ENCODE measurements around the gene NHSL2.

The NHSL2 gene

DNA sequence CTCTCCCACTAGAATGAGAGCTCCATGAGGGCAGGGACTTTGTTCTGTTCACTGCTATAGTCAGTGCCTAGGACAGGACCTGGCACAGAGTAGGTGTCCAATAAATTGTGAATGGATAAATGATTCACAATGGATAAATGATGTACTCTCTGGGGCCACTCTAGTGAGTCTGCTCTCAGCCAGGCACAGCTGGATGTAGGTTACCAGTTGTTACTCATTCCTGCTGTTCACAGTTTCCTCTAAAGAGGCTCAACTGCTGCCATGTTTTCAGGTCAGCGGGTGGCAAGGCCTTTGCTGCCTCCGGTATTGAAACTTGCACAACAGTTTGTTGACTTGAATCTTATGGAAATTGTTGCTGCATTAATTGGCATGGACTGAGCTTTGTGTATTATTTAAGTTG is 99.1 kb downstream of the NHSL2 start:
- DNase-seq (ENCODE audit: extremely low read depth, low read depth), result no peak
- TF ChIP-seq CTCF (IDR thresholded peaks at IDR 0.05; ENCODE audit: low read depth, low read length, missing control alignments), result no peak
- no peak overlapping the region for H3K4me3 ChIP-seq (replicated peaks; ENCODE audit: low read depth, low read length)

DNA sequence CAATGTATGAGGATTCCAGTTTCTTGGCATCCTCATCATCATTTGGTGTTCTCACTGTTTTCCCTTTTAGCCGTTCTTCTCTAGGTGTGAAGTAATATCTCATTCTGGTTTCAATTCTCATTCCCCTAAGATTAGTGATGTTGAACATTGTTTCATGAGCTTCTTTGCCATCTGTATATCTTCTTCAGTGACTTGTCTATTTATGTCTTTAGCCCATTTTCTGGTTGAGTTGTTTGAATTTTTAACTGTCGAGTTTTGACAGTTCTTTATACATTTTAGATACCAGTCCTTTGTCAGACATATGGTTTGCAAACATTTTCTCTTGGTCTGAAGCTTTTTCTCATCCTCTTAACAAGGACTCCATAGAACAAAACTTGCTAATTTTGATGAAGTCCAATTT is 101.1 kb downstream of the NHSL2 start:
- DNase-seq (ENCODE audit: extremely low read depth, low read depth), result no peak
- no peak overlapping the region for H3K4me3 ChIP-seq (replicated peaks; ENCODE audit: low read depth, low read length)
- TF ChIP-seq CTCF (IDR thresholded peaks at IDR 0.05; ENCODE audit: low read depth, low read length, missing control alignments), result no peak

DNA sequence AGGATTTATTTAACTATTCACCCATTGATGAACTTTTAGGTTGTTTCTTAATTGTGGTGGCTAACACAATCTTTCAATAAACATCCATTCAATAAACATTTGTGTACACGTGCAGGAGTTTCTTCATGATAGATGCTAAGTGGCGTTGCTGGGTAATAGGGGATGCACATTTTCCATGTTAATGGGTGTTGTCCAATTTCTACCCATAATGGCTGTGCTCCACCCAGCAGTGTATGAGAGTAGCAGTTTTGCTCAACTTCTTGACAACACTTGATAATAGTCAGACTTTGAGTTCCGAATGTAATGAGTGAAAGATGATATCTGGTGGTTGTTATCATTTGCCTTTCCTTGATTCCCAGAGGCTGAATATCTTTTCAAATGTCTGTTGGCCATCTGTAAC is 104.7 kb downstream of the NHSL2 start:
- DNase-seq (ENCODE audit: extremely low read depth, low read depth), result no peak
- no peak for TF ChIP-seq CTCF (IDR thresholded peaks at IDR 0.05; ENCODE audit: low read depth, low read length, missing control alignments)
- H3K4me3 ChIP-seq (replicated peaks; ENCODE audit: low read depth, low read length), result no peak overlapping the region

DNA sequence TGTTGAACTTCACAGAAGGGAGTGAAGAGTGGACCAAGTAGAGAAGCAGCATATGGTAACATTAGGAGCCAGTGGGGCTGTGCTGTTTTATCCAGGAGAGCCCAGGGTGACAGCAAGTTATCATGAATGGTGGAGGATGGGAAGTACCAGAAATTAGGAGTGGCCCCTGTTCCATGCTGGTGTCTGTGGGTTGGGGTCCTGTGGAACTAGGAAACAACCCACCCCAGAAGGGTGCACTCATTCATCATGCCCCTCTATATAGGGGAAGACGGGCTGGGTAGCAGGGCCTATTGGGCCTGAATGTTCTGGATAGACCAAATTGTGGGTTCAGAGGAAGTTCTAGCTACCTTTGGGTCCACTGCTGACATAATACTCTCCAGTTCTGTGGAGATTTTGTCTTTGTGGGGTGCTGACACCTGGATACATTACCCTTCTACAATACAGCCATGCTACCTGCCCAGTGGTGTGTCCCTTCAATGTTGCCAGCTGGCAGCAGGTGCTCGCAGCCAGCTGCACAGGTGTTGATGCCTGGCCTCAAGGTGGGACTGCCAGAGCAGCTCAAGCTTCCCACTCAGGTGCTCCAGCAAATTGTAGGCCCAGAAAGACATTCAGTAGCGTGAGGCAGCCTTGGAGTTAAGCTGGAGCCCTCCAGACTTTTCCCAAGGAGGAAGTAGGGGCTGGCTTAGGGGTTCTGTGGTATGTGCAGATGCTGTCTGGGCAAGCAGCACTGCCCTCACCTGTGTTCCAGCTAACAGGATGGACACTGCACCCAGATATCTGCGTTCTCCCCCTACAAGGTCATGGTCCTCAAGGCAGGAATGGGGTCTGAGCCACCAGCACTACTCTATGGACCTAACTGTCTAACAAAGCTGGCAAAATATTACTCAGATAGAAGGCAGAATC is 106.5 kb downstream of the NHSL2 start:
- DNase-seq (ENCODE audit: extremely low read depth, low read depth), result no peak
- TF ChIP-seq CTCF (IDR thresholded peaks at IDR 0.05; ENCODE audit: low read depth, low read length, missing control alignments), result no peak
- no peak overlapping the region for H3K4me3 ChIP-seq (replicated peaks; ENCODE audit: low read depth, low read length)

- TF ChIP-seq CTCF (IDR thresholded peaks at IDR 0.05; ENCODE audit: low read depth, low read length, missing control alignments), result peak; percentile 41
- no peak for DNase-seq (ENCODE audit: extremely low read depth, low read depth)
- H3K4me3 ChIP-seq (replicated peaks; ENCODE audit: low read depth, low read length), result no peak overlapping the region
These were observed 107.8 kb downstream of the NHSL2 start for GRCh38 chrX:72018277-72019112.

GRCh38 chrX:72019487-72019886 is 108.8 kb downstream of the NHSL2 start:
- TF ChIP-seq CTCF (IDR thresholded peaks at IDR 0.05; ENCODE audit: low read depth, low read length, missing control alignments), result no peak
- DNase-seq (ENCODE audit: extremely low read depth, low read depth), result no peak
- H3K4me3 ChIP-seq (replicated peaks; ENCODE audit: low read depth, low read length), result no peak overlapping the region
